ENCODE results near the gene RNF220. TPM values are rescaled to one million over a fixed set of nuclear protein-coding genes. Genes with fewer than 3 reads are reported as not detected.

The RNF220 gene
- polyA plus RNA-seq, 1 donor (not counting 4 experiments of a cell fraction or from before 2014, with no cell fraction given): 42.7 TPM

DNA sequence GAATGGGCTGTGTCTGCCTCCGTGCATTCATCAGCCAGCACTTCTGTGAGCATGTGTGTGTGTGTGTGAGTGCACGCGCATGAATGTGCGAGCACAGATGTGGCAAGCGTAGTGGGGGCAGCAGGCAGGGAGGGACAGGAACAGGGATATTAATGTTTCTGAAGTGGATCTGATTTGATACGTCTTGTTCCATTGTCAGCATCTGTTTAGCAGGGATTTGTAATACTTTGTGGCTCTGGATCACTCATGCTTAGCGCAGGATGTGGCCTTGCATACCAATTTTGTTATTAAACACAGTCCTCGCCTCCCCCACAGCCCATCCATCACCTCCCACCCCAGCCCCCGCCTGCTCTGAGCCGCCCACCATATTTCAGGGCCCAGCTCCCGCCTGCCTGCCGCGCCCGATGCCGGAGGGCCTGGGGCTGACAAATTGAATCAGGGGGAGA is 216.8 kb downstream of the RNF220 start:
- TF ChIP-seq EZH2 (IDR thresholded peaks at IDR 0.05; ENCODE audit: low read length): no peak
- TF ChIP-seq, protein P1, sequence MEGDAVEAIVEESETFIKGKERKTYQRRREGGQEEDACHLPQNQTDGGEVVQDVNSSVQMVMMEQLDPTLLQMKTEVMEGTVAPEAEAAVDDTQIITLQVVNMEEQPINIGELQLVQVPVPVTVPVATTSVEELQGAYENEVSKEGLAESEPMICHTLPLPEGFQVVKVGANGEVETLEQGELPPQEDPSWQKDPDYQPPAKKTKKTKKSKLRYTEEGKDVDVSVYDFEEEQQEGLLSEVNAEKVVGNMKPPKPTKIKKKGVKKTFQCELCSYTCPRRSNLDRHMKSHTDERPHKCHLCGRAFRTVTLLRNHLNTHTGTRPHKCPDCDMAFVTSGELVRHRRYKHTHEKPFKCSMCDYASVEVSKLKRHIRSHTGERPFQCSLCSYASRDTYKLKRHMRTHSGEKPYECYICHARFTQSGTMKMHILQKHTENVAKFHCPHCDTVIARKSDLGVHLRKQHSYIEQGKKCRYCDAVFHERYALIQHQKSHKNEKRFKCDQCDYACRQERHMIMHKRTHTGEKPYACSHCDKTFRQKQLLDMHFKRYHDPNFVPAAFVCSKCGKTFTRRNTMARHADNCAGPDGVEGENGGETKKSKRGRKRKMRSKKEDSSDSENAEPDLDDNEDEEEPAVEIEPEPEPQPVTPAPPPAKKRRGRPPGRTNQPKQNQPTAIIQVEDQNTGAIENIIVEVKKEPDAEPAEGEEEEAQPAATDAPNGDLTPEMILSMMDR (optimal IDR thresholded peaks at IDR 0.05 in 1 of 3, IDR thresholded peaks at IDR 0.05 in 1 of 3, conservative IDR thresholded peaks at IDR 0.05 in 1 of 3; ENCODE audit: extremely low read depth in 1 of 3, insufficient read depth in 2 of 3, low read length in 3 of 3): no peak
- no peaks in the 10 kb centered on the region for H4K20me1 ChIP-seq (ENCODE audit: control insufficient read depth, extremely low read depth, insufficient read depth, low read length)
- no peak overlapping the region for H3K27ac ChIP-seq (ENCODE audit: control insufficient read depth, insufficient read depth, low read length)
- H3K36me3 ChIP-seq (ENCODE audit: control insufficient read depth in 2 of 2, extremely low read depth in 1 of 2, insufficient read depth in 2 of 2, low read length in 2 of 2): no peaks in the 10 kb centered on the region
- no peaks in the 10 kb centered on the region for H3K27me3 ChIP-seq (ENCODE audit: control insufficient read depth, extremely low read depth, insufficient read depth, low read length)
- H3K4me3 ChIP-seq (ENCODE audit: control insufficient read depth in 2 of 3, extremely low read depth in 1 of 3, insufficient read depth in 2 of 3, low read depth in 1 of 3, low read length in 3 of 3): no peak overlapping the region
- H3K9ac ChIP-seq (ENCODE audit: control insufficient read depth, extremely low read depth, insufficient read depth, low read length): no peak overlapping the region
- H3K9me1 ChIP-seq (ENCODE audit: control insufficient read depth, extremely low read depth, insufficient read depth, low read length): no peaks in the 10 kb centered on the region
- dilution Hi-C loops (cut with MboI; ENCODE audit: extremely low pct_ligation_motif_present, low sequenced_read_pairs): no loop called here
- FAIRE-seq (no peak), DNase-seq (ENCODE audit: low read depth, low spot score) (no peak)
- H3K79me2 ChIP-seq (ENCODE audit: control insufficient read depth, insufficient read depth, low read length): no peaks in the 10 kb centered on the region
- no peak overlapping the region for H2AFZ ChIP-seq (ENCODE audit: control insufficient read depth, low read length)
- H3K9me3 ChIP-seq (ENCODE audit: control insufficient read depth, low read depth, low read length): no peaks in the 10 kb centered on the region
- H3K4me1 ChIP-seq (ENCODE audit: control insufficient read depth, extremely low read depth, insufficient read depth, low read length): peaks cover 12% of the 10 kb centered on the region
- H3K4me2 ChIP-seq (ENCODE audit: control insufficient read depth, extremely low read depth, insufficient read depth, low read depth, low read length): no peak overlapping the region

DNA sequence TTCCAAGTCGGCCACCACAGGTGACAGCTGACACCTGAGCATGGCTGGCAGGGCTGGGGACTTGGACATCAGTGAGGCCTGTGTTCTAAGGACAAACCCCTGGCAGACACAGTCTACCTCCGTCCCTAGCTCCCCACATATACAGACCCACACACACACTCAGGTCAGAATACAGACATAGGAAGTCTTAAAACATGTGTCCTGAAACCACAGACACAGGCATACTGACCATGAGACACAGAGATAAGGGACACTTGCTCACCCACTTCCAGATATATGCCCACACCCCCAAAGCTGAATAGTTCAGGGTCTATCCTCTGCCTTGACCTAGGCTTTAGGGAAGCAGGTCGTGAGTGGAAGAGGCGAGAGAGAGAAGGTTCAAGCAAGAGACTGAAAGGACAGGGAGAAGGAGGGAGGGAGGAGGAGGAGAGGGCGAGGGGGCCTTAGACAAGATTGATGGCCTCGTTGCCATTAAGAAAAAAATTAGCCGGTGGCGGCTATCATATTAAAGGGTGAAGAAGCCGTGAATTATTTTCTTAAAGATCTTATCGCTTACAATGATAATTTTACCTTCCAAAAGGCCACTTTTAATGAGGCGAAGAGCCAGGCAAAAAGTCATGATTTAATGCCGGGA is 219.3 kb downstream of the RNF220 start:
- H3K36me3 ChIP-seq (ENCODE audit: control insufficient read depth in 2 of 2, extremely low read depth in 1 of 2, insufficient read depth in 2 of 2, low read length in 2 of 2): no peaks in the 10 kb centered on the region
- no peak overlapping the region for H3K9ac ChIP-seq (ENCODE audit: control insufficient read depth, extremely low read depth, insufficient read depth, low read length)
- H2AFZ ChIP-seq (ENCODE audit: control insufficient read depth, low read length): no peak overlapping the region
- no peak for FAIRE-seq
- no peaks in the 10 kb centered on the region for H4K20me1 ChIP-seq (ENCODE audit: control insufficient read depth, extremely low read depth, insufficient read depth, low read length)
- no peak for DNase-seq (ENCODE audit: low read depth, low spot score)
- H3K9me3 ChIP-seq (ENCODE audit: control insufficient read depth, low read depth, low read length): no peaks in the 10 kb centered on the region
- no peak overlapping the region for H3K4me3 ChIP-seq (ENCODE audit: control insufficient read depth in 2 of 3, extremely low read depth in 1 of 3, insufficient read depth in 2 of 3, low read depth in 1 of 3, low read length in 3 of 3)
- no peaks in the 10 kb centered on the region for H3K9me1 ChIP-seq (ENCODE audit: control insufficient read depth, extremely low read depth, insufficient read depth, low read length)
- TF ChIP-seq EZH2 (IDR thresholded peaks at IDR 0.05; ENCODE audit: low read length): no peak
- TF ChIP-seq, protein P1 (optimal IDR thresholded peaks at IDR 0.05 in 1 of 3, IDR thresholded peaks at IDR 0.05 in 1 of 3, conservative IDR thresholded peaks at IDR 0.05 in 1 of 3; ENCODE audit: extremely low read depth in 1 of 3, insufficient read depth in 2 of 3, low read length in 3 of 3): no peak
- no peak overlapping the region for H3K27ac ChIP-seq (ENCODE audit: control insufficient read depth, insufficient read depth, low read length)
- no peaks in the 10 kb centered on the region for H3K79me2 ChIP-seq (ENCODE audit: control insufficient read depth, insufficient read depth, low read length)
- dilution Hi-C loops (cut with MboI; ENCODE audit: extremely low pct_ligation_motif_present, low sequenced_read_pairs): no loop called here
- H3K27me3 ChIP-seq (ENCODE audit: control insufficient read depth, extremely low read depth, insufficient read depth, low read length): no peaks in the 10 kb centered on the region
- no peak overlapping the region for H3K4me2 ChIP-seq (ENCODE audit: control insufficient read depth, extremely low read depth, insufficient read depth, low read depth, low read length)
- peaks cover 10% of the 10 kb centered on the region for H3K4me1 ChIP-seq (ENCODE audit: control insufficient read depth, extremely low read depth, insufficient read depth, low read length)
